H4 (cell line): Measurements from ENCODE around the gene EFR3B. TPM values are rescaled to one million over a fixed set of nuclear protein-coding genes. Genes with fewer than 3 reads are reported as not detected.
"Not testable (repeated sequence)": the region's sequence is repeated elsewhere in the genome, so short reads cannot be mapped to it uniquely, and the experiment has no call there.

ENCODE experiments used
- DNase-seq: peaks from one replicate; pipeline ENCODE4 v3.0.0-alpha.2; 2015; ENCODE audit warnings: low spot score
- total RNA-seq: library from RNA; depleted of rRNA; stranded (reverse); fragments of >200 nt; shearing (Covaris generic); gene quantifications from 2 replicates; pipeline ENCODE4 v1.2.3, GENCODE V29; 2014

EFR3B gene
- total RNA-seq, 1 experiment from 2014 or later, result 0.19 TPM

GRCh38 chr2:25149646-25150045 lies 107.8 kb downstream of the EFR3B start:
- DNase-seq, result no peak

- DNase-seq, result not testable (repeated sequence)
These were observed 109.1 kb downstream of the EFR3B start for GRCh38 chr2:25150993-25151392.

- no peak for DNase-seq
These were observed 109.8 kb downstream of the EFR3B start for GRCh38 chr2:25151718-25152117.

GRCh38 chr2:25155401-25155800 lies 113.5 kb downstream of the EFR3B start:
- DNase-seq, result no peak

GRCh38 chr2:25158096-25158852 lies 116.4 kb downstream of the EFR3B start:
- DNase-seq, result no peak

GRCh38 chr2:25159949-25160348 lies 118.1 kb downstream of the EFR3B start:
- DNase-seq, result no peak

GRCh38 chr2:25160376-25160775 lies 118.5 kb downstream of the EFR3B start:
- no peak for DNase-seq

- no peak for DNase-seq
These were observed 119.3 kb downstream of the EFR3B start for GRCh38 chr2:25161055-25161781.

- DNase-seq, result not testable (repeated sequence)
These were observed 120.2 kb downstream of the EFR3B start for GRCh38 chr2:25162061-25162460.

GRCh38 chr2:25164561-25164960 lies 122.7 kb downstream of the EFR3B start:
- no peak for DNase-seq

- no peak for DNase-seq
These were observed 124.4 kb downstream of the EFR3B start for GRCh38 chr2:25165992-25166875.

GRCh38 chr2:25168256-25169072 lies 126.6 kb downstream of the EFR3B start, which contains the start of gene POMC:
TSS of gene POMC (minus strand) at chr2:25168580. CDS start at chr2:25164772, 3,808 bp downstream.
- no peak for DNase-seq

- no peak for DNase-seq
These were observed 127.2 kb downstream of the EFR3B start for GRCh38 chr2:25169073-25169470.

GRCh38 chr2:25170888-25171287 lies 129.0 kb downstream of the EFR3B start:
- no peak for DNase-seq

- DNase-seq, result no peak
These were observed 131.8 kb downstream of the EFR3B start for GRCh38 chr2:25173719-25174118.

- DNase-seq, result no peak
These were observed 132.5 kb downstream of the EFR3B start for GRCh38 chr2:25174192-25174861.

GRCh38 chr2:25176138-25176537 lies 134.3 kb downstream of the EFR3B start:
- DNase-seq, result no peak

- DNase-seq, result no peak
These were observed 134.8 kb downstream of the EFR3B start for GRCh38 chr2:25176541-25177181.

- DNase-seq, result no peak
These were observed 135.3 kb downstream of the EFR3B start for GRCh38 chr2:25177211-25177611.

- DNase-seq, result no peak
These were observed 137.1 kb downstream of the EFR3B start for GRCh38 chr2:25178976-25179375.
